ENCODE results near the gene CENPK.
"Not testable (repeated sequence)": the region's sequence is repeated elsewhere in the genome, so short reads cannot be mapped to it uniquely, and the experiment has no call there.

The CENPK gene, protein sequence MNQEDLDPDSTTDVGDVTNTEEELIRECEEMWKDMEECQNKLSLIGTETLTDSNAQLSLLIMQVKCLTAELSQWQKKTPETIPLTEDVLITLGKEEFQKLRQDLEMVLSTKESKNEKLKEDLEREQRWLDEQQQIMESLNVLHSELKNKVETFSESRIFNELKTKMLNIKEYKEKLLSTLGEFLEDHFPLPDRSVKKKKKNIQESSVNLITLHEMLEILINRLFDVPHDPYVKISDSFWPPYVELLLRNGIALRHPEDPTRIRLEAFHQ

DNA sequence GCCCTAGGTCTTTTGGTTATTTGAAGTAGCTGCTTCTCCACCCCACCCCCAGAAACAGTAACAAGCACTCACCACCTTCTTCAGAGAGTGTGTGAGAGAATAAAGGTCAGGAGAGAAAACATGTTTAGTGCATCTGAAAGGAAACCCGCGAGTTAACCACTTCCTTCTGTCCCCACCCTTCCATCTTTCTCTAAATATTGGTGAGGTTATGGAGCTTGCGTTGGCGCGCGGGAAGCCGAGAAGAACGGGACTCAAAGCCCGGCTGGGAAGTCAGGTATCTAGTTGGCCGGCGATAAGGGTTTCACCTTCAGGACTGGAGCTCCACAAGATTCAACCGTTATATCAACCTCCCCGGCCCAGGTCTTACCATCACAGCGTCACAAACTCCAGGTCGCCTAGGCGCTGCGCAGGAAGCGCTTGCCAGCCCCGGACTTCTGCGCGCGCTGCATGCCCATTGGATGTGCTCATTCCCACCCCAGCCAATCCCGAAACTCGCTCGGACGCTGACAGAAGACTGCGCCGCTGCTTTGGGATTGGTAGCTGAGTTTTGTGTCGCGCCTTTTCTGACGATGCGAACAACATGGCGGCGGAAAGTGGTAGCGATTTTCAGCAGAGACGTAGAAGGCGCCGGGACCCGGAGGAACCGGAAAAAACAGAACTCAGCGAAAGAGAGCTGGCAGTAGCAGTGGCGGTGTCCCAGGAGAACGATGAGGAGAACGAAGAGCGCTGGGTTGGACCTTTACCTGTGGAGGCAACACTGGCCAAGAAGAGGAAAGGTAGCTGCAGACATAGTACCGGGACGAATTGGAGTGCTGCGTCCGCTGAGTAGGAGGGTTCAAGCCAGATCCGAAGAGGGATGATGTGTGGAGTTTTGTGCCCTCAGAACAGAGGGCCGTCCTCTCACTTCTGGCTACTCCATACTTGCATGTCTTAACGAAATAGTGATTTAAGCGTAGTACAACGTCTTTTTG, at the start of gene CENPK, which contains the start of gene PPWD1:
Gene CENPK (minus strand): TSS at position 438 of the 971 bp plus-strand sequence. CDS start 8,261 bp downstream, outside the sequence.
Gene PPWD1 (plus strand): TSS at position 566 of the 971 bp plus-strand sequence. CDS start 15 bp downstream, at position 581.
- DNase-seq (ENCODE audit: low spot score): peak; percentile 98

DNA sequence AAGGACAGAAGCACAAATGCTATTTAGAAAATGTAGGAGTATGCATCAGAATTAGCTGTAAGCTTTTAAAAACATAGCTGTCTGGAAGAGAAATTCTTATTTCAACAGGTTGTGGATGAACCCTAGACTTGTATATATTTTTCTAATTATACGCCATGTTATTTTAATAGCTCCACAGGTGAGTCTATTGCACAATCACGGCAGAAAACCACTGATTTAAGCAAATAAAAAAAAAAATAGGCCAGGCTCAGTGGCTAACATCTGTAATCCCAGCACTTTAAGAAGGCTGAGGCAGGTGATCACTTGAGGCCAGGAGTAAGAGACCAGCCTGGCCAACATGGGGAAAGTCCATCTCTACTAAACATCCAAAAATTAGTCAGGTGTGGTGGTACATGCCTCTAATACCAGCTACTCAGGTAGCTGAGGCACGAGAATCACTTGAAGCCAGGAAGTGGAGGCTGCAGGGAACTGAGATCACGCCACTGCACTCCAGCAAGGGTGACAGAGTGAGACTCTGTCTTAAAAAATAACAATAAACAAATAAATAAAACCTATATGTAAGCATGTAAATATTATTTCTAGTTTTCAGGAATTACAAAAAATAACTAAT, 49.4 kb upstream of the CENPK start:
- no peak for DNase-seq (ENCODE audit: low spot score)

DNA sequence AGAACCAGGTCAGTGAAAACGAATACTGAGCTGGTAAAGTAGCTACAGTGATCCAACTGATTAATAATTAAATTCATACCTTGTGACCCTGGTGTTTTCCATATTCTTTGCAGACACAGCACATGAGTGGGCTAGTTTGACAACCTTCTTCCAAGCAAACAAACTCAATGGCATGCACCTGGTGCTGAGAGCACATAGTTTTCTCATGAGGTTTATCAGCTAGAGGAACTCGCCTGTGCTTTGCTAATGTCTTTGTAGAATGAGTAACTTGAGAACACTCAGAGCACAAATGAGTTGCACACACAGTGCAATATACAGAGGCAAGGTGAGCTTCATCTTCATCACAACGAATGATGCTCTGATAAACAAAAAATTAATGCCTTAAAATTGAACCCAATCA, 48.6 kb upstream of the CENPK start:
- no peak for DNase-seq (ENCODE audit: low spot score)

DNA sequence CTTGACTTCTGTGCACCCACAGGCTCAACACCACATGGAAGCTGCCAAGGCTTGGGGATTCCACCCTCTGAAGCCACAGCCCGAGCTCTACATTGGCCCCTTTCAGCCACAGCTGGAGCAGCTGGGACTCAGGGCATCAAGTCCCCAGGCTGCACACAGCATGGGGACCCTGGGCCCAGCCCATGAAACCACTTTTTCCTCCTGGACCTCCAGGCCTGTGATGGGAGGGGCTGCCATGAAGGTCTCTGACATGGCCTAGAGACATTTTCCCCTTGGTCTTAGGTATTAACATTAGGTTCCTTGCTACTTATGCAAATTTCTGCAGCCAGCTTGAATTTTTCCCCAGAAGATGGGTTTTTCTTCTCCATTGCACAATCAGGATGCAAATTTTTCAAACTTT, 38.8 kb upstream of the CENPK start:
- not testable (repeated sequence) for DNase-seq (ENCODE audit: low spot score)

DNA sequence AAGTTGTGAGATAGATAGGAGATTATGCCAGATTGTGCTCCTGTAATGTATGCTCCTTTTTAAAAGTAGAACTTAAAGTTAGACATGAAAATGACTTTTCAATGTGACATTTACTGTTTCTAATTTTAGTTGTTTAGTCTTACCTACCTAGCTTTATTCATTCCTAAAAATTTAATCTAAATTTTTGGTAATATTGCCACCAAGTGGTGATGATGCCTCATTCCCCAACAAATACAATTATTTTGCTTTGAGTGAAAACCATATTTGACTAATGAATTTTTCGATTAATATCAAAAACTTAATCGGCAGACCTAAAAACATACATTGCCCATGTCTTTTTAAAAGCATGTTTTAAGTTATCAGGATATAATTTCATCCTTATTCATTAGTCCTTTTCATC, 25.7 kb upstream of the CENPK start:
- no peak for DNase-seq (ENCODE audit: low spot score)

DNA sequence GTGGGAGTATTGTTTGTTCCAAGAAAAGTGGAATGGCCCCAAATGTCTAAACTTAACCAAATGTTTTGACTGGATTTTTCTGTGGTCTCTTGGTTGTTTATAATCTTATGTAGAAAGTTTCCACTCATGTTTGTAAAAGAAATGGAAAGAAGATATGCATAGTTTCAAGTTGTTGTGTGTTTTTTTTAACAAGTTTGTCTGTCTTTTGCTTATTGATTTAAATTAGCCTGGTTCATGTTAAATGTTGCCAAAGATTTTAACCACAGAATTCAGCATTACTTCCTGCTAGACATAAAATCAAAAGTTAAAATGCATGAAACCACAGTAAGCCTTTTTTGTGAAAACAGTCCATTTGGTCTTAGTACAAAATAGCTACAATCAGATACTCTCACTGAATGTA, 14.2 kb upstream of the CENPK start:
- no peak for DNase-seq (ENCODE audit: low spot score)

DNA sequence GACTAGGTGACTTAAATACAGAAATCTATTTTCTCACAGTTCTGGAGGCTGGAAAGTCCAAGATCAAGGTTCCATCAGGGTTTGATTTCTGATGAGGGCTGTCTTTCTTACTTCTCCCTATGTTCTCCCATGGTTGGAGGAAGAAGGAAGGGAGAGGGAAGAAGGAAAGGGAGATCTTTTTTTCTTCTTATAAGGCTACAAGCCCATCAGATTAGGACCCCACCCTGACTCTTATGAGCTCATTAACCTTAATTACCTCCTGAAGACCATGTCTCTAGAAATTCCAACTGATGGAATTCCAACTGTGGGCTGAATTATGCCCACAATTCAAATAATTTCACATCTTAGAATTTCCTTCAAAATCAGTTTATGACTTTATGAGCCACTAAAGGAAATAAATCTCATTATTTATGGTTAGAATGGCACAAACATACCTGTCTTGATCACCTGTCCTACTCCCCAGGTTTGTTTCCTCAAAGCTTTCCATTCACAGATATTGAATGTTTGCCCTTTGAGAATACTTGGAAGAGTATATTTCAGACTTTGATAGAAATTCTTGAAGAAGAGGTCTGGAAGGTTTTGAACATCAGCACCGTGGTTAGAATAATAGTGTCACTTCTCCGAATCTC, 7.7 kb upstream of the CENPK start:
- DNase-seq (ENCODE audit: low spot score): no peak

DNA sequence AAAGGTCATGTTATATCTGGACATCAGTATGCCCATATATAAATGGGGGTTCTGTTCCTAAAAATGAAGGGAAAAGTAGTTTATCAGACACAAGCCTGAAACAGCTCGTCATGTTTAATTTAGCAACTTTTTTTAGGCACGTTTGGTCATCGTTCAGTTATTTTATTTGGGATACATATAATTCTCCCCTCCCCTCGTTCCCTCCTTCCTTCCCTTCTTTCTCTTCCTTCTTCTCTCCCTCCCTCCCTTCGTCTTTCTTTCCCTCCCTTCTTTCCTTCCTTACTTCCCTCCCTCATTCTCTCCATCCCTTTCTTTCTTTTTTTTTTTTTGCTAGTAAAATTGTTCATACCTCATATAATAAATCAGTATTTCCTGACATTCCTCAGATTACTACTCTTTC, 3.5 kb upstream of the CENPK start:
- DNase-seq (ENCODE audit: low spot score): no peak

DNA sequence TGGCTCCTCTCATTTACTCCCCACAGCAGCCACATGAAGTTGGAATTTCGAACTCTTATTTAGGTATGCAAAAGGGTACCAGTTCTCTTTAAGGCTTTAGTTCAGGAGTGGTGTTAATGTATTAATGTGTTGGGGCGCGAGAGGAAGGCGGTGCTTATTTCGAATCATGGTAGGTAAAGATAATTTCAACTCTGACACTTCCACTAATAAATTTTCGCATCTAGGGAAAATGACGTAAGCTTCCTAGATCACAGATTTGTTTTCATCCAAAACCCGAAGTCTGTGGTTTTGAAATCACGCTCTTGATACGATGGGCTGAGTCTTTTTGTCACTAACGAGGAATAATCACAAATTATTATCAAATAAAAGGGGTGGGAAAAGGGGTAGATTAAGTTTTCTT, 809 bp upstream of the CENPK start:
- no peak for DNase-seq (ENCODE audit: low spot score)

DNA sequence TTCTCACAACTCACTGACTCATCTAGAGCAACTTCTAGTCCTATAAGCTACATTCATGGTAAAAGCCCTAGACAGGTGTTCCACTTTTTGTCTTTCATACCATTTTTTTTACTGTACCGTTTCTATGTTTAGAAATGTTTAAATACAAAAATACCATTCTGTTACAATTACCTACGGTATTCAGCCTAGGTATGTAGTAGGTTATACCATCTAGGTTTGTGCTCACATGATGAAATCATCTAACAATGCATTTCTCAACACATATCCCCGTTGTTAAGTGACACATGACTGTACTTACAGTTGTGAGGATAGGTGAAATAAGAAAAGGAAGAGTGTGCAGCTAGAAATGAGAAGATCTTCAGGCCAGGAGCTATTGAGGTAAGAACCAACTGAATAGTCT, 6.2 kb downstream of the CENPK start:
- DNase-seq (ENCODE audit: low spot score): no peak

DNA sequence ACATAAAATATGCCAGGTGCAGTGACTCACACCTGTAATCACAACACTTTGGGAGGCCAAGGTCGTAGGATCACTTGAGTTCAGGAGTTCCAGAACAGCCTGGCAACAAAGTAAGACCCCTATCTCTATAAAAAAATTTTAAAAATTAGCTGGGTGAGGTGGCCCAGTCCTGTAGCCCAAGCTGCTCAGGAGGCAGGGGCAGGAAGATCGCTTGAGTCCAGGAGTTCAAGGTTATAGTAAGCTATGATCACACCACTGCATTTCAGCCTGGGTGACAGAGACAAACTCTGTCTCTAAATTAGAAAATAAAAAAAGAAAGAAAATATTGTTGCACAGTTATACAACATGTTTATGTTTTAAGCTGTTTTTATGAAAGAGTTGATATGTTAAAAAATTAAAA, 6.8 kb downstream of the CENPK start:
- no peak for DNase-seq (ENCODE audit: low spot score)

DNA sequence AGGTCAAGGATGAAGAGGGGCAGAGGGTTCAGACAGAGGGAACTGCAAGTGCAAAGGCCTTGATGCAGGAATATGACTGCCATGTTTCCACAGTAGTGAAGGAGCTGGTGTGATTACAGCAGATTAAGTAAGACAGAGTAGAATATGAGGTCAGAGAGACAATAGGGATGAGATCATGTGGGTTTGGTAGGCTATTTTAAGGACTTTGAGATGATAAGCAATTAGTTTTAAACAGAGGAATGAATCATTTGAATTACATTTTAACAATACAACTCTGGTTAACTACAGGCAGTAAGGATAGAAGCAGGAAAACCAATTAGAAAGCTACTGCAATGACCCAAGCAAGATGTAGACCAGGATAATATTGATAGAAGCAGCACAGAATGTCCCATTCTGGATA, 7.7 kb downstream of the CENPK start:
- DNase-seq (ENCODE audit: low spot score): no peak

DNA sequence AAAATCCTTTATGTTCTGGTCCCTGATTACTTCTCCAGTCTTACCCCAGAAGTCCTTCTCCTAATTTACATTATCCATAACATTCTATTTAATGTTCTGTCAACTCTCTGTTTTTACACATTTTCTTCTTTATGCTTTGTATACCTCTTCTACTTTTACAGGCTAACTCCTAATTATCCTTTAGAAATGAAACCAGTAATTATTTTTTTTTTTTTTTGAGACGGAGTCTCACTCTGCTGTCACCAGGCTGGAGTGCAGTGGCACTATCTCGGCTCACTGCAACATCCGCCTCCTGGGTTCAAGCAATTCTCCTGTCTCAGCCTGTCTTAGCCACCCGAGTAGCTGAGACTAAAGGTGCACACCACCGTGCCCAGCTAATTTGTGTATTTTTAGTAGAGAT, 9.0 kb downstream of the CENPK start:
- no peak for DNase-seq (ENCODE audit: low spot score)

DNA sequence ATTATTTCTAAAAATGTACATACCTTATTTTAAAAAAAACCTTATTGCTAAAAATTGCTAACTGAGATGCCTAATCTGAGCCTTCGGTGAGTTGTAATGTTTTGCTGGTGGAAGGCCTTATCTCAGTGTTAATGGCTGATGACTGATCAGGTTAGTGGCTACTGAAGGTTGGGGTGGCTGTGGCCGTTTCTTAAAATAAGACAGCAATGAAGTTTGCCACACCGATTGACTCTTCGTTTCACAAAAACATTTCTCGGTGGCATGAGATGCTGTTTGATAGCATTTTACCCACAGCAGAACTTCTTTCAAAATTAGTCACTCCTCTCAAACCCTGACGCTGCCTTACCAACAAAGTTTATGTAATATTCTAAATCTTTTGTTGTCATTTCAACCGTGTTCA, 14.7 kb downstream of the CENPK start:
- DNase-seq (ENCODE audit: low spot score): peak; percentile 80

DNA sequence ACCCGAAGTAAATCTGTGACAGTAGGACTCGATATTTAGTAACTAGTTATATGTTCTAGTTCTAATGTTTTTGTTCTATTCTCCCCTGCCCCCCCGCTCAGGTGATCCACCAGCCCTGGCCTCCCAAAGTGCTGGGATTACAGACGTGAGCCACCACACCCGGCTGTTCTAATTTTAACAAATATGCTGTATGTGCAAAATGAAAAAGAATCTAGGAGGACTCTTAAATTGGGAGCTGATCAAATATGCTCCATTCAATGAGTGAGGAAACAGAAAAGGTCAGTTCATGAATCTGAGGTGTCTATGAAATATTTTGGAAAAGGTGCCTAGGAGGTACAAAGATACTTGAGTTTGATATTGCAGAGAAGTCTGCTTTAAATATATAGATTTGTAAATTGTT, 16.8 kb downstream of the CENPK start:
- no peak for DNase-seq (ENCODE audit: low spot score)

DNA sequence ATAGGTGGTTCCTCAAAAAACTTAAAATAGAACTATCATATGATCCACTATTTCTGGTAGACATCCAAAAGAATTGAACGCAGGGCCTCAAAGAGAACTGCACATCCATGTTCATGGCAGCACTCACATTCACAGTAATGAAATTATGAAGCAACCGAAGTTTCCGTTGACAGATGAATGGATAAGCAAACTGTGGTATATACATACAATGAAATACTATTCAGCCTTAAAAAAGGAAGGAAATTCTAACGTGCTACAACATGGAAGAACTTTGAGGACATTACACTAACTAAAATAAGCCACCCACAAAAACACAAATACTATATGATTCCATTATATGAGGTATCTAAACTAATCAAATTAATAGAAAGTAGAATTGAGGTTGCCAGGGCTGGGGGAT, 18.5 kb downstream of the CENPK start:
- no peak for DNase-seq (ENCODE audit: low spot score)

DNA sequence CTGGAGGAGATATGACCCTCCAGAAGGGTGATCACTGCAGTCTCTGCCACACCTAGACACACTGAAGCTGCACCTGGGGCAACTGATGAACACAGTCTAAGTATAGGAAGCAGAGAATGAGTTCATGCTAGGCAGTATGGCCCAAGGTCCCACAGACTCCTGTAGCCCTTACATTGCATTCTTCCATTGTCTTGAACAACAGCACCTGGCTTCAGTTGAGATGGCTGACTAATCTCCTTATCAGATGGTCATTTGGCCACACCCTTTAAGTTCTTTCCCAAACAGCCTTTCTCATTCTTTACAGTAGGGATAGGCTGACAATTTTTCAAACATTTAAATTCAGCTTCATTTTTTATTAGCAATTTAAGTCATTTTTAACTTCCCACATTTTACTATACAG, 23.1 kb downstream of the CENPK start:
- DNase-seq (ENCODE audit: low spot score): no peak

DNA sequence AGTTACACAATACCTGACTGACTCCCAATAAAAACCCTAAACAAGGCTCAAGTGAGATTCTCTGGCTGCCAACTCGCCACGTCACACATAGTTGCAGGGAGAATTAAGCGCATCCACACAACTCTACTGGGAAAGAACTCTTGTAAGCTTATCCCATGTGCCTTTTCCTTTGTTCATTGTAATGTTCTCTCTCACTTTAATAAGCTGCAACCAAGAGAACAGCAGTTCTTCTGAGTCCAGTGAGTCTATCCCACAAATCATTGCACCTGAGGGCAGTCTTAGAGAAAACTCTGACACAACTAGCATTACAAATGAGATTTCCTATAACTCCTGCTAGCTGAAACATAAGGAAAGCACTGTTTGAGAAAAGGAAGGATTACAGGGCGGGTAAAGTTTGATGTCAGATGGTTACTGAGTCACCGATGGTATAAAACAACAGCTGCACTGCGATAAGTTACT, 27.4 kb downstream of the CENPK start:
- no peak for DNase-seq (ENCODE audit: low spot score)

DNA sequence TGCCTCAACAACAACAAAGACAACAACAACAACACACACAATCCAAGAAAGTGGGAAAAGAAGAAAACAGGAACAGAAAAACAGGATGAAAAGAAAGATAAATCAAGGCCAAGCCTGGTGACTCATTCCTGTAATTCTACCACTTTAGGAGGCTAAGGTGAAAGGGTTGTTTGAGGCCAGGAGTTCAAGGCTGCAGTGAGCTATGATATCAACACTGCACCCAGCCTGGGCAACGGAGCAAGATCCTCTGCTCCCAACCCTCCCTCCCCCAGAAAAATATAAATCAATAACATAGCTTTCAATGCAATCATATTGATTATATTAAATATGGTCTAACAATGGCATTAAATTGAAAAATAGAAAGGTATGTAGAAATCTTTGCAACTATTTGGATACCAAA, 32.1 kb downstream of the CENPK start:
- no peak for DNase-seq (ENCODE audit: low spot score)

DNA sequence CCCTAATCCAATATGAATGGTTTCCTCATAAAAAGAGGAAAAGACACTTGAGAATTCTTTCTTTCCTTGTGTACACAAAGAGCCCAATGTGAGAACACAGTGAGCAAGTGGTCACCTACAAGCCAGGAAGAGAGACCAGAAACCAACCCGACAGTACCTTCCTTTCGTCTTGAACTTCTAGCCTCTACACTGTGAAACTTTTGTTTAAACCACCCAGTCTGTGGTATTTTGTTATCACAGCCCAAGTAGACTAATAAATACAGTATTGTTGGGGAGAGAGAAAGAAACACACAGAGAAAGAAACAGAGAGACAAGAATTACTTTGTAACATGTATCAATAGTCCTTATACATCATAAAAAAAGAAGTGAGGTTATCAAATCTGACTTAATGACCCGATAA, 37.2 kb downstream of the CENPK start:
- no peak for DNase-seq (ENCODE audit: low spot score)

DNA sequence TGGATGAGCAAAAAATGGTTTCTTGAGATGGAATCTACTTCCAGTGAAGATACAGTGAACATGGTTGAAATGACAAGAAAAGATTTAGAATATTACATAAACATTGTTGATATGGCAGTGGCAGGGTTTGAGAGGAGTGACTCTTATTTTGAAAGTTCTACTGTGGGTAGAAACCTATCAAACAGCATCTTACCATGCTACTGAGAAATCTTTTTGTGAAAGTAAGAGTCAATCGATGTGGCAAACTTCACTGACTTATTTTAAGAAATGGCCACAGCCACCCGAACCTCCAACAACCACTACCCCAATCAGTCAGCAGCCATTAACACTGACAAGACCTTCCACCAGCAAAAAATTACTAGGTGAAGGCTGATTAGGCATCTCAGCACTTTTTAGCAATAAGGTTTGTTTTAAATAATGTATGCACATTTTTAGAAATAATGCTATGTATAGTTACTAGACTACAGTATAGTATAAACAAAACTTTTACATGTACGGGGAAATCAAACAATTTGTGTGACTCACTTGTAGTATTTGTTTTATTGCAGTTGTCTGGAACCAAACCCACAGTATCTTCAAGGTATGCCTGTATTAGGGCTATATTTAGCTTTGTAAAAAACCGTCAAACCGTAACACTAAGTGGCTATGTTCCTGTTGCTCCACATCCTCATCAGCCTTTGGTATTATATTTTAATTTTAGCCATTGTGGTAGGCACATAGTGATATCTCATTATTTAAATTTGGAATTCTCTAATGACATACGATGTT, 50.6 kb downstream of the CENPK start:
- peak; percentile 19 for DNase-seq (ENCODE audit: low spot score)

Measured in activated CD4-positive, alpha-beta T cell treated with anti-CD3 and anti-CD28 coated beads, Interleukin-2, Interleukin-4, amounts not matched to agents 100 ng/mL and 50 ng/mL, durations not matched to agents 16 hours and 8 hours (primary cell).